MM.1S (cell line): ENCODE measurements around the gene ENHO.

ENCODE experiments used
- DNase-seq: peaks from one replicate; pipeline ENCODE4 v3.0.0-alpha.2; 2015
- H2AFZ ChIP-seq: fragments of 300-600 bp; sonication (generic); 2 replicates; pipeline ENCODE4 v1.6.0; 2016; ENCODE audit warnings: antibody characterized with exemption, low read length
- H3F3A ChIP-seq: fragments of 300-600 bp; sonication (generic); 2 replicates; pipeline ENCODE4 v1.6.1; 2016; ENCODE audit warnings: mild to moderate bottlenecking, antibody characterized with exemption, low read length, moderate library complexity, mixed read lengths; ENCODE audit not compliant: insufficient read depth
- H3K27ac ChIP-seq: fragments of 300-600 bp; sonication (generic); 2 replicates; pipeline ENCODE4 v1.5.1; 2016; ENCODE audit warnings: mild to moderate bottlenecking, low read length
- H3K27me3 ChIP-seq: fragments of 300-600 bp; sonication (generic); replicated peaks from 2 replicates; pipeline ENCODE4 v1.6.0; 2016; ENCODE audit warnings: low read length; ENCODE audit not compliant: insufficient read depth
- H3K36me3 ChIP-seq: fragments of 300-600 bp; sonication (generic); replicated peaks from 2 replicates; pipeline ENCODE4 v1.6.1; 2016; ENCODE audit warnings: mild to moderate bottlenecking, low read length, mixed read lengths; ENCODE audit not compliant: insufficient read depth
- H3K4me1 ChIP-seq: fragments of 300-600 bp; sonication (generic); 2 replicates; pipeline ENCODE4 v1.6.1; 2016; ENCODE audit warnings: low read length, mixed read lengths
- H3K4me2 ChIP-seq: fragments of 300-600 bp; sonication (generic); 2 replicates; pipeline ENCODE4 v1.6.0; 2016; ENCODE audit warnings: low read depth, low read length
- H3K4me3 ChIP-seq: fragments of 300-600 bp; sonication (generic); 2 replicates; pipeline ENCODE4 v1.5.1; 2016; ENCODE audit warnings: low read length, mixed read lengths
- H3K79me2 ChIP-seq: fragments of 300-600 bp; sonication (generic); 2 replicates; pipeline ENCODE4 v1.6.1; 2016; ENCODE audit warnings: mixed run types, low read length, mixed read lengths
- H3K9ac ChIP-seq: fragments of 300-600 bp; sonication (generic); 2 replicates; pipeline ENCODE4 v1.6.1; 2016; ENCODE audit warnings: low read length, mixed read lengths
- H3K9me2 ChIP-seq: fragments of 300-600 bp; sonication (generic); replicated peaks from 2 replicates; pipeline ENCODE4 v1.6.1; 2016; ENCODE audit warnings: mild to moderate bottlenecking, low read length, mixed read lengths; ENCODE audit not compliant: insufficient read depth
- H3K9me3 ChIP-seq: fragments of 300-600 bp; sonication (generic); replicated peaks from 2 replicates; pipeline ENCODE4 v1.6.1; 2016; ENCODE audit warnings: mild to moderate bottlenecking, low read length, mixed read lengths; ENCODE audit not compliant: insufficient read depth
- H4K20me1 ChIP-seq: fragments of 300-600 bp; sonication (generic); 2 replicates; pipeline ENCODE4 v1.6.1; 2016; ENCODE audit warnings: mild to moderate bottlenecking, low read length, moderate library complexity, mixed read lengths; ENCODE audit not compliant: insufficient read depth
- CTCF ChIP-seq: fragments of 300-600 bp; sonication (generic); IDR thresholded peaks from 2 replicates; pipeline ENCODE4 v1.5.1; 2016; ENCODE audit warnings: antibody characterized with exemption, low read length, mixed read lengths
- EZH2 ChIP-seq: fragments of 300-600 bp; sonication (generic); optimal IDR thresholded peaks from 2 replicates; pipeline ENCODE3; 2017; ENCODE audit warnings: low read depth, mild to moderate bottlenecking, antibody characterized with exemption, low read length, mixed read lengths
- EZH2phosphoT487 ChIP-seq: fragments of 300-600 bp; sonication (generic); IDR thresholded peaks from 2 replicates; pipeline ENCODE4 v1.6.1; 2018; ENCODE audit warnings: antibody characterized with exemption, low read length

The ENHO gene

DNA sequence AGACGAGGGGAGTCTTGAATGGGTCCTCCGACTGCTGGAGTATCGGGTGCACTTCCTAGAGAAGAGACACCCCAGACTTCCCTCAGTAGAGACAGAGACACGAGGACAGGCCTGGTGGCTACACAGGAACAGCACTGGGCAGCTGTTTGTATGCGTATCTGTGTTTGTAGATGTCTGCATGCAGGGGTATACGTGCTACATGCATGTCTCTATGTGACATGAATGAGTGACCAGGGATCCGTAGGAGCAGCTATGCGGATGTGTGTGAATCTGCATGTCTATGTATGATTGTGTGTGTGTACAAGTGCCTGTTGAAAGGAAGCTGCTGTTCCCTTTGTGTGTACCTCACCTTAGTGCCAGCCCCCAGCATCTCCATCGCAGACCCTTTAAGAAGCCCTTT, 35.6 kb upstream of the ENHO start:
- H3K27ac ChIP-seq = no peak overlapping the region
- TF ChIP-seq CTCF (no peak), EZH2 (no peak), EZH2phosphoT487 (no peak)
- H3K79me2 ChIP-seq = no peaks in the 10 kb centered on the region
- no peak overlapping the region for H3K4me3 ChIP-seq
- H2AFZ ChIP-seq = no peak overlapping the region
- no peaks in the 10 kb centered on the region for H3K36me3 ChIP-seq
- no peak overlapping the region for H3K4me2 ChIP-seq
- no peaks in the 10 kb centered on the region for H4K20me1 ChIP-seq
- DNase-seq = no peak
- H3K9ac ChIP-seq = no peak overlapping the region
- no peaks in the 10 kb centered on the region for H3K9me3 ChIP-seq
- peaks cover 82% of the 10 kb centered on the region for H3K27me3 ChIP-seq
- H3K4me1 ChIP-seq = no peaks in the 10 kb centered on the region
- no peaks in the 10 kb centered on the region for H3F3A ChIP-seq
- no peaks in the 10 kb centered on the region for H3K9me2 ChIP-seq

- H4K20me1 ChIP-seq = no peaks in the 10 kb centered on the region
- TF ChIP-seq EZH2phosphoT487 = no peak
- H3K4me3 ChIP-seq = no peak overlapping the region
- no peak overlapping the region for H3K27ac ChIP-seq
- no peak overlapping the region for H2AFZ ChIP-seq
- no peaks in the 10 kb centered on the region for H3K9me3 ChIP-seq
- no peaks in the 10 kb centered on the region for H3K79me2 ChIP-seq
- no peak for DNase-seq
- H3K9me2 ChIP-seq = no peaks in the 10 kb centered on the region
- no peak overlapping the region for H3K9ac ChIP-seq
- peaks cover 84% of the 10 kb centered on the region for H3K27me3 ChIP-seq
- no peaks in the 10 kb centered on the region for H3K4me1 ChIP-seq
- no peaks in the 10 kb centered on the region for H3K36me3 ChIP-seq
- H3K4me2 ChIP-seq = no peak overlapping the region
- no peaks in the 10 kb centered on the region for H3F3A ChIP-seq
Observed at GRCh38 chr9:34557426-34558321, 34.9 kb upstream of the ENHO start.

DNA sequence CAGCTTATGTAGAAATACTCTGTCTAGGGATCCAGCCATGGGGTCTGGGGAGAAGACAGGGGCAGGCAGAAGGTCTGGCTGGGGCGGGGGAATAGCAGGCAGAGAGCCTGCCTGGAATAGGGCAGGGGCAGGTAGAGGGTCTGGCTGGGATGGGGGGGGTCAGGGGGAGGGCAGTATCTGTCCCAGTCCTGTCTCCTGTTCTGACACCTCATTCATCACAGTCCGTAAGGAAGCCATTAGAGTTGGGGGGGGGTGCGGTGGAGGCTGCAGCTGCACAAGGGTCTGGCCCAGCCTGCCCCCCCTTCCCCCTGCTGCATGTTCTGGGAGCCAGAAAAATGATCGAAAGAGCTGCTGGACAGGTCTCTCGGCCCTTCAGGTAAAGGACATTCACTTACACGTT, 34.2 kb upstream of the ENHO start:
- Histone ChIP-seq H3K79me2 (no peaks in the 10 kb centered on the region), H3F3A (no peaks in the 10 kb centered on the region), H3K4me2 (no peak overlapping the region), H2AFZ (no peak overlapping the region), H3K4me3 (no peak overlapping the region), H3K9me3 (no peaks in the 10 kb centered on the region), H4K20me1 (no peaks in the 10 kb centered on the region), H3K27ac (no peak overlapping the region), H3K36me3 (no peaks in the 10 kb centered on the region), H3K9ac (no peak overlapping the region), H3K4me1 (no peaks in the 10 kb centered on the region), H3K27me3 (peaks cover 86% of the 10 kb centered on the region), H3K9me2 (no peaks in the 10 kb centered on the region)
- DNase-seq = no peak
- TF ChIP-seq EZH2phosphoT487 (no peak), EZH2 (no peak), CTCF (no peak)

GRCh38 chr9:34555936-34556525, 33.2 kb upstream of the ENHO start:
- TF ChIP-seq EZH2phosphoT487 = no peak
- no peak for TF ChIP-seq EZH2
- no peak overlapping the region for H3K4me2 ChIP-seq
- no peak overlapping the region for H3K9ac ChIP-seq
- H3K9me3 ChIP-seq = no peaks in the 10 kb centered on the region
- no peaks in the 10 kb centered on the region for H3K9me2 ChIP-seq
- H3F3A ChIP-seq = no peaks in the 10 kb centered on the region
- no peaks in the 10 kb centered on the region for H4K20me1 ChIP-seq
- H3K79me2 ChIP-seq = no peaks in the 10 kb centered on the region
- no peaks in the 10 kb centered on the region for H3K4me1 ChIP-seq
- no peak overlapping the region for H2AFZ ChIP-seq
- H3K4me3 ChIP-seq = no peak overlapping the region
- H3K36me3 ChIP-seq = no peaks in the 10 kb centered on the region
- H3K27ac ChIP-seq = no peak overlapping the region
- peaks cover 88% of the 10 kb centered on the region for H3K27me3 ChIP-seq
- DNase-seq = no peak
